Psoas muscle (tissue), 8 donors: Measurements from ENCODE around the gene PPL. TPM values are rescaled to one million over a fixed set of nuclear protein-coding genes. Genes with fewer than 3 reads are reported as not detected.

ENCODE experiments used
- ATAC-seq, 4 donors: fragments of 200-7000 bp; cut with Tn5 transposase; one replicate each; pipeline ENCODE4 v1.9.1; 2020; ENCODE audit warnings: moderate library complexity in 3 of 4, mild to moderate bottlenecking in 2 of 4
- DNase-seq, 2 donors: peaks; one replicate each; pipeline ENCODE4 v3.0.0-alpha.2; 2020
- H3K27ac ChIP-seq: fragments of 200-600 bp; one replicate; pipeline ENCODE4 v1.8.0; 2022
- H3K27me3 ChIP-seq, 3 donors: fragments of 200-600 bp in 1 of 3; one replicate each; pipeline versions ENCODE4 v1.6.1 to v1.8.0; 2013 to 2022; ENCODE audit warnings: low read length in 2 of 3, mild to moderate bottlenecking in 2 of 3, moderate library complexity in 1 of 3; ENCODE audit not compliant: insufficient read depth in 3 of 3
- H3K36me3 ChIP-seq, 2 donors: fragments of 200-600 bp in 1 of 2; one replicate each; pipeline versions ENCODE4 v1.6.1 to v1.8.0; 2013 to 2022; ENCODE audit warnings: low read depth in 1 of 2, mild to moderate bottlenecking in 1 of 2, moderate library complexity in 1 of 2; ENCODE audit not compliant: insufficient read depth in 1 of 2
- H3K4me1 ChIP-seq: fragments of 200-600 bp; one replicate; pipeline ENCODE4 v1.8.0; 2022
- H3K4me3 ChIP-seq: fragments of 200-600 bp; one replicate; pipeline ENCODE4 v1.8.0; 2022; ENCODE audit warnings: mild to moderate bottlenecking
- H3K9me3 ChIP-seq: fragments of 200-600 bp; one replicate; pipeline ENCODE4 v1.8.0; 2022
- CTCF ChIP-seq: fragments of 200-600 bp; IDR thresholded peaks from one replicate; pipeline ENCODE4 v1.8.0; 2022; ENCODE audit warnings: antibody characterized with exemption
- WGBS, 3 donors: extraction: QIAGEN DNeasy Blood & Tissue Kit; methylation state at CpG; one replicate each; pipeline versions ENCODE4 v1.1.6 to v1.1.7; 2013; 5-methylcytosine and 5-hydroxymethylcytosine counted together
- intact Hi-C, 2 donors: fragments of 100-400 bp; cut with DNase I; formaldehyde crosslinking; loops; one replicate each; pipeline versions ENCODE4 v1.11.0 to v1.14.2; 2022
- polyA plus RNA-seq, 3 donors: library from polyadenylated mRNA; stranded (reverse); fragments of 200-250 nt; gene quantifications; one replicate each; pipeline ENCODE4 v1.2.3, GENCODE V29; 2013
- total RNA-seq, 4 donors: library from RNA; stranded (reverse); fragmentation: NEBNext Ultra II Directional in 2 of 4; extraction: Animal tissue kit (Norgen Biotek cat#: 25700) in 2 of 4; gene quantifications; one replicate each; pipeline versions ENCODE4 v1.2.1 to v1.2.4, GENCODE V29; 2021 to 2023
- donor health status: healthy with polysubstance abuse.
- donor health status: DM: no; HTN: no; CAD: no; lungs with moderate emphysema.
- donor health status: Bipolar disorder and iron deficiency.
- donor health status: healthy.
- donor health status: DM: yes; HTN: yes; CAD: no.
- donor health status: DM: no; HTN: no; CAD: no.
- donor health status: DM: no; HTN: no; CAD: no.
- donor health status: DM: yes; HTN: yes; CAD: no.

Gene PPL
- total and polyA plus RNA-seq, 7 donors: 2.4 to 7.2 (median 4.4) TPM

GRCh38 chr16:4860727-4861342, 76.1 kb downstream of the PPL start:
- no peak for ATAC-seq
- 89 to 94% (median 91%) methylated on average over 14 of the region's 14 CpGs for WGBS, 3 donors
- DNase-seq: no peak
- TF ChIP-seq CTCF: no peak
- H3K27me3 ChIP-seq: no peaks in the 10 kb centered on the region
- H3K9me3 ChIP-seq: no peaks in the 10 kb centered on the region
- H3K27ac ChIP-seq: no peak overlapping the region
- H3K36me3 ChIP-seq: peaks cover 20 to 67% of the 10 kb centered on the region in 2 donors
- H3K4me1 ChIP-seq: peaks cover 25% of the 10 kb centered on the region
- no peak overlapping the region for H3K4me3 ChIP-seq
- intact Hi-C loops: no loop called here

GRCh38 chr16:4859900-4860255, 77.1 kb downstream of the PPL start:
- no peak for DNase-seq
- H3K27ac ChIP-seq: no peak overlapping the region

GRCh38 chr16:4859190-4859899, 77.6 kb downstream of the PPL start:
- no peak for TF ChIP-seq CTCF
- 79 to 87% (median 80%) methylated on average over 17 of the region's 17 CpGs for whole genome bisulfite sequencing, 3 donors
- no peaks in the 10 kb centered on the region for H3K27me3 ChIP-seq
- no peaks in the 10 kb centered on the region for H3K9me3 ChIP-seq
- H3K4me1 ChIP-seq: peaks cover 25% of the 10 kb centered on the region
- ATAC-seq (no peak), DNase-seq (no peak)
- H3K4me3 ChIP-seq: no peak overlapping the region
- peaks cover 20 to 82% of the 10 kb centered on the region in 2 donors for H3K36me3 ChIP-seq
- H3K27ac ChIP-seq: no peak overlapping the region
- intact Hi-C loops: no loop called here

More at GRCh38 chr16:4859900-4860255, 77.1 kb downstream of the PPL start:
- peaks cover 20 to 77% of the 10 kb centered on the region in 2 donors for H3K36me3 ChIP-seq
- H3K4me1 ChIP-seq: peaks cover 25% of the 10 kb centered on the region
- intact Hi-C loops: no loop called here
- ATAC-seq: no peak
- H3K27me3 ChIP-seq: no peaks in the 10 kb centered on the region
- no peaks in the 10 kb centered on the region for H3K9me3 ChIP-seq
- no peak for TF ChIP-seq CTCF
- 84 to 89% (median 85%) methylated on average over 10 of the region's 10 CpGs for WGBS, 3 donors
- no peak overlapping the region for H3K4me3 ChIP-seq

GRCh38 chr16:4855804-4856203, 81.1 kb downstream of the PPL start:
- no peaks in the 10 kb centered on the region for H3K27me3 ChIP-seq
- intact Hi-C loops: no loop called here
- no peak for ATAC-seq
- no peak overlapping the region for H3K27ac ChIP-seq
- TF ChIP-seq CTCF: no peak
- WGBS, 3 donors: 87 to 92% (median 88%) methylated on average over 2 of the region's 2 CpGs
- peaks cover 19 to 81% of the 10 kb centered on the region in 2 donors for H3K36me3 ChIP-seq
- no peak overlapping the region for H3K4me3 ChIP-seq
- no peaks in the 10 kb centered on the region for H3K9me3 ChIP-seq
- no peak for DNase-seq
- peaks cover 21% of the 10 kb centered on the region for H3K4me1 ChIP-seq
